OCI-LY7 (cell line): ENCODE measurements around the gene CEACAM3. TPM values are rescaled to one million over a fixed set of nuclear protein-coding genes. Genes with fewer than 3 reads are reported as not detected.

Experiments used
- Bru-seq: library from RNA; stranded (reverse); fragments of 400-500 nt; gene quantifications from one replicate; lab custom pipeline; 2021; lab: Mats Ljungman, UMichigan
- BruChase-seq, 2 experiments: library from RNA; stranded (reverse); fragments of 400-500 nt; gene quantifications; one replicate each; lab custom pipeline; 2021; lab: Mats Ljungman, UMichigan
- BruUV-seq: library from RNA; stranded (reverse); fragments of 400-500 nt; replicated peaks from 2 replicates; lab custom pipeline; 2021; lab: Mats Ljungman, UMichigan
- CTCF ChIA-PET: fragments of 300-600 bp; sonication (Branson Sonifier 250); formaldehyde crosslinking; loops from one replicate; lab custom pipeline; 2022; ENCODE audit warnings: antibody characterized with exemption; ENCODE audit not compliant: unreplicated experiment; lab: Charles Lee
- POLR2A ChIA-PET: fragments of 300-600 bp; sonication (Branson Sonifier 250); formaldehyde crosslinking; loops from one replicate; lab custom pipeline; 2022; ENCODE audit warnings: antibody characterized with exemption; lab: Charles Lee
- DNase-seq: peaks from one replicate; pipeline ENCODE4 v3.0.0-alpha.2; 2015; ENCODE audit warnings: low spot score
- H2AFZ ChIP-seq: fragments of 200-600 bp; sonication (generic), shearing (Covaris generic); 2 replicates; pipeline ENCODE4 v1.6.1; 2014; ENCODE audit warnings: mild to moderate bottlenecking, antibody characterized with exemption, low read length, moderate library complexity
- H3K27ac ChIP-seq: fragments of 200-600 bp; sonication (generic); 2 replicates; pipeline ENCODE4 v1.5.1; 2014; ENCODE audit warnings: mixed run types, low read depth, mild to moderate bottlenecking, moderate library complexity, low read length, inconsistent platforms; ENCODE audit not compliant: poor library complexity, severe bottlenecking
- H3K36me3 ChIP-seq: fragments of 200-600 bp; sonication (generic); 2 replicates; pipeline ENCODE4 v1.6.1; 2014; ENCODE audit warnings: mild to moderate bottlenecking, antibody characterized with exemption, low read length, moderate library complexity, mixed read lengths; ENCODE audit not compliant: insufficient read depth
- H3K4me1 ChIP-seq: fragments of 200-600 bp; sonication (generic); 2 replicates; pipeline ENCODE4 v1.5.1; 2014; ENCODE audit warnings: mild to moderate bottlenecking, low read length; ENCODE audit not compliant: insufficient read depth, poor library complexity, severe bottlenecking
- H3K4me2 ChIP-seq: fragments of 200-600 bp; sonication (generic); 2 replicates; pipeline ENCODE4 v1.6.1; 2014; ENCODE audit warnings: mild to moderate bottlenecking, low read length
- H3K4me3 ChIP-seq: fragments of 200-600 bp; sonication (generic); 2 replicates; pipeline ENCODE4 v1.5.1; 2014; ENCODE audit warnings: mild to moderate bottlenecking, low read depth, low read length; ENCODE audit not compliant: poor library complexity, severe bottlenecking
- H3K79me2 ChIP-seq: fragments of 200-600 bp; sonication (generic); 2 replicates; pipeline ENCODE4 v1.6.1; 2016; ENCODE audit warnings: low read depth, mild to moderate bottlenecking, low read length, moderate library complexity, mixed read lengths; ENCODE audit not compliant: insufficient read depth
- H3K9me2 ChIP-seq: fragments of 200-600 bp; sonication (generic); 2 replicates; pipeline ENCODE4 v1.6.1; 2016; ENCODE audit warnings: mild to moderate bottlenecking, low read length, mixed read lengths; ENCODE audit not compliant: insufficient read depth
- H3K9me3 ChIP-seq: fragments of 200-600 bp; sonication (generic); 2 replicates; pipeline ENCODE4 v1.6.1; 2014; ENCODE audit warnings: mild to moderate bottlenecking, mixed run types, low read length, mixed read lengths
- H4K20me1 ChIP-seq: fragments of 200-600 bp; sonication (generic); 2 replicates; pipeline ENCODE4 v1.6.1; 2014; ENCODE audit warnings: mild to moderate bottlenecking, antibody characterized with exemption, low read length, moderate library complexity, mixed read lengths; ENCODE audit not compliant: insufficient read depth
- EZH2phosphoT487 ChIP-seq: fragments of 200-600 bp; sonication (generic); IDR thresholded peaks from 2 replicates; pipeline ENCODE4 v1.6.1; 2018; ENCODE audit warnings: low read depth, borderline replicate concordance, mild to moderate bottlenecking, mixed run types, antibody characterized with exemption, low read length, moderate library complexity, mixed read lengths
- intact Hi-C: fragments of 100-400 bp; cut with micrococcal nuclease; formaldehyde crosslinking; loops from one replicate; pipeline ENCODE4 v1.10.0; 2022; ENCODE audit not compliant: unreplicated experiment
- long read RNA-seq: library from polyadenylated mRNA; stranded (forward); transcript quantifications from one replicate; pipeline ENCODE4 v2.0.0, GENCODE V29; 2022
- total RNA-seq, 2 experiments: library from RNA; depleted of rRNA in 1 of 2; stranded (reverse); fragments of >200 nt in 1 of 2; shearing (Covaris generic) in 1 of 2; gene quantifications; 2 replicates each; pipeline ENCODE4 v1.2.3, GENCODE V29; 2014 to 2022
- TF ChIP-seq, protein P1 (sequence below): fragments of 200-600 bp; sonication (generic); conservative IDR thresholded peaks from 2 replicates; pipeline ENCODE4 v1.5.1; 2014; ENCODE audit warnings: mild to moderate bottlenecking, antibody characterized with exemption, low read length, moderate library complexity, mixed read lengths

The CEACAM3 gene
- total RNA-seq (2014; rRNA removed; shearing (Covaris generic)) (not detected in 2 replicates), total RNA-seq (2022) (not detected in 2 replicates), Bru-seq, nascent RNA (percentile 19 among the genes with signal in this experiment), BruChase-seq, experiment 1, labeled RNA remaining after a 6-hour chase (percentile 8 among the genes with signal in this experiment), BruChase-seq, experiment 2, labeled RNA remaining after a 2-hour chase (percentile 7 among the genes with signal in this experiment)
- long read RNA-seq, result 0 reads

DNA sequence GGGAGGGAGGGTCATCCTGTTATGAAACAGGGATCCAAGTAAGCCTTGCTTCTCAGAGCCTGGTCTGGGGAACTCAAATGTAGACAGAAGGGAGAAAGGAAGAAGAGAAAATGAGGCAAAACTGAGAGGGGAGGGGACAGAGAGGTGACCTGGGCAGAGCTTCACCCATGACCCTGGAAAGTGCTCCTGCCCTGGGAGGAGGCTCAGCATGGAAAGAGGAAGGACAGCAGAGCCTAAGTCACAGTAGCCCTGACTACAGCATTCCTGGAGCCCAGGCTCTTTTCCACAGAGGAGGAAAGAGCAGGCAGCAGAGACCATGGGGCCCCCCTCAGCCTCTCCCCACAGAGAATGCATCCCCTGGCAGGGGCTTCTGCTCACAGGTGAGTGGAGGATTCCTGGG is at the start of gene CEACAM3:
Gene CEACAM3 (plus strand): TSS at position 226 of the 400 bp plus-strand sequence. CDS start 91 bp downstream, at position 317.
- Histone ChIP-seq H3K4me2 (no peak within 1 kb of the TSS), H3K4me1 (peaks cover 16% of the 10 kb centered on the region), H3K79me2 (no peaks in the 10 kb centered on the region), H2AFZ (no peak within 1 kb of the TSS), H3K9me2 (no peaks in the 10 kb centered on the region), H3K4me3 (no peak within 1 kb of the TSS), H3K36me3 (no peaks in the 10 kb centered on the region), H3K9me3 (peaks cover 2% of the 10 kb centered on the region; the same call in 1 of the 2 replicates), H3K27ac (no peak within 1 kb of the TSS), H4K20me1 (no peaks in the 10 kb centered on the region)
- ChIA-PET CTCF (interaction anchor here (0.9 kb wide), 1 partner anchor 40 kb away, joined by 4 read pairs; no protein-coding TSS in a partner anchor), POLR2A (interaction anchor here (0.7 to 1.2 kb wide), 2 partner anchors 10 to 63 kb away, joined by 3 to 7 read pairs; no protein-coding TSS in a partner anchor)
- intact Hi-C loops, result loop anchor here (10.0 kb wide), 1 partner anchor 158 kb away; the partner anchor contains the start of gene RABAC1
- TF ChIP-seq, protein P1, sequence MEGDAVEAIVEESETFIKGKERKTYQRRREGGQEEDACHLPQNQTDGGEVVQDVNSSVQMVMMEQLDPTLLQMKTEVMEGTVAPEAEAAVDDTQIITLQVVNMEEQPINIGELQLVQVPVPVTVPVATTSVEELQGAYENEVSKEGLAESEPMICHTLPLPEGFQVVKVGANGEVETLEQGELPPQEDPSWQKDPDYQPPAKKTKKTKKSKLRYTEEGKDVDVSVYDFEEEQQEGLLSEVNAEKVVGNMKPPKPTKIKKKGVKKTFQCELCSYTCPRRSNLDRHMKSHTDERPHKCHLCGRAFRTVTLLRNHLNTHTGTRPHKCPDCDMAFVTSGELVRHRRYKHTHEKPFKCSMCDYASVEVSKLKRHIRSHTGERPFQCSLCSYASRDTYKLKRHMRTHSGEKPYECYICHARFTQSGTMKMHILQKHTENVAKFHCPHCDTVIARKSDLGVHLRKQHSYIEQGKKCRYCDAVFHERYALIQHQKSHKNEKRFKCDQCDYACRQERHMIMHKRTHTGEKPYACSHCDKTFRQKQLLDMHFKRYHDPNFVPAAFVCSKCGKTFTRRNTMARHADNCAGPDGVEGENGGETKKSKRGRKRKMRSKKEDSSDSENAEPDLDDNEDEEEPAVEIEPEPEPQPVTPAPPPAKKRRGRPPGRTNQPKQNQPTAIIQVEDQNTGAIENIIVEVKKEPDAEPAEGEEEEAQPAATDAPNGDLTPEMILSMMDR, result no peak
- no peak for DNase-seq
- BruUV-seq, result no TSS peak

DNA sequence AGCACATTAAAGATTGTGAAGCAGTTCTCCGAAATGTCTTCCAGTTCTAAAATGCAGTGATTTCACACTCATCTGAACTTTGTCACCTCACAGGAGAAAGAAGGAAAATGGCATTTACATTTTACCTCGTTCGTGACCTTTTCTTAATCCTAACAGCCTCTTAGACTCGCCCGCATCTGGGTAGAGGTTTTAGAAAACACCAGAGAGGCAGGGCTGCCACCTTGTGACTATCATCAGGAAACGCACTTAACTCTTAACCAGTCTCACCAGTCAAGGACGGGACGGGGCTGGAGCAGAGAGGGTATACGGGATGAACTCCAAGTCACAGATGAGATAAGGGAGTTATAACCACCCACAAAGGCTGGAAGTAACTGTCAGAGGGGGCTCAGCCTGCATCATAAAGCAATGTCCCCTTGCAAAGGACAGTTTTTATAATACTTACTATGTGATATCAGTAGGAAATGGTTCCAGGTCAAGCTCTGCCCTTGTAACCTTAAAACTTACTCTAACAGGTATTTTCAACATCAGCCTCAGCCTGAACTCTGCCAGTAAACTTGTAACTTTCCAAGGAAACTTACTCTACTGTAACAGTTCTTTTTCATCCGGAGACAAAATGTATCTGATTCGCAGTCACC is 49.7 kb upstream of the CEACAM3 start:
- H2AFZ ChIP-seq, result no peak overlapping the region

More for the DNA sequence above, 49.7 kb upstream of the CEACAM3 start:
- H3K4me1 ChIP-seq, result peaks cover 13% of the 10 kb centered on the region
- TF ChIP-seq EZH2phosphoT487, result no peak
- TF ChIP-seq, protein P1, result peak; percentile 88
- no peaks in the 10 kb centered on the region for H3K9me2 ChIP-seq
- H3K36me3 ChIP-seq, result no peaks in the 10 kb centered on the region
- CTCF ChIA-PET, result no interaction called here
- intact Hi-C loops, result loop anchor here (1.0 to 5.0 kb wide), 2 partner anchors 40 to 104 kb away; no protein-coding TSS in a partner anchor
- H4K20me1 ChIP-seq, result no peaks in the 10 kb centered on the region
- no peaks in the 10 kb centered on the region for H3K79me2 ChIP-seq
- no peaks in the 10 kb centered on the region for H3K9me3 ChIP-seq
- H3K4me2 ChIP-seq, result no peak overlapping the region
- no peak overlapping the region for H3K4me3 ChIP-seq
- no TSS peak for BruUV-seq
- DNase-seq, result peak; percentile 72
- POLR2A ChIA-PET, result no interaction called here
- H3K27ac ChIP-seq, result no peak overlapping the region
